Gastrocnemius medialis (tissue), 4 donors: ENCODE measurements around the gene COPG1. TPM values are rescaled to one million over a fixed set of nuclear protein-coding genes. Genes with fewer than 3 reads are reported as not detected.
A peak's percentile ranks its signal among the peaks of the same experiment; 100 is the strongest.

Experiments used
- ATAC-seq, 2 donors: fragments of 150-250 bp; one replicate each; pipeline ENCODE4 v1.9.1; 2016
- DNase-seq, 2 donors: peaks; one replicate each; pipeline ENCODE4 v3.0.0-alpha.2; 2019
- H3K27ac ChIP-seq, 4 donors: fragments of 200-600 bp; sonication (generic); 1 replicate in 1 of 4; 2 replicates in 3 of 4; pipeline ENCODE4 v1.5.1; 2016 to 2018; ENCODE audit warnings: mild to moderate bottlenecking in 2 of 4, moderate library complexity in 1 of 4
- H3K27me3 ChIP-seq, 3 donors: fragments of 200-600 bp; sonication (generic) in 2 of 3; 1 replicate in 1 of 3; 2 replicates in 2 of 3; pipeline versions ENCODE4 v1.5.1 to v1.6.0; 2016 to 2019; ENCODE audit warnings: mild to moderate bottlenecking in 1 of 3, moderate library complexity in 1 of 3
- H3K36me3 ChIP-seq, 2 donors: fragments of 200-600 bp; sonication (generic) in 1 of 2; one replicate each; pipeline ENCODE4 v1.5.1; 2017 to 2018
- H3K4me1 ChIP-seq, 2 donors: fragments of 200-600 bp; sonication (generic) in 1 of 2; one replicate each; pipeline ENCODE4 v1.5.1; 2016 to 2017; ENCODE audit warnings: mild to moderate bottlenecking in 2 of 2
- H3K4me3 ChIP-seq, 4 donors: fragments of 200-600 bp; sonication (generic) in 3 of 4; 1 replicate in 1 of 4; 2 replicates in 3 of 4; pipeline ENCODE4 v1.5.1; 2016 to 2019; ENCODE audit warnings: mild to moderate bottlenecking in 2 of 4
- H3K9me3 ChIP-seq, 3 donors: fragments of 200-600 bp; sonication (generic) in 2 of 3; 1 replicate in 1 of 3; 2 replicates in 2 of 3; pipeline ENCODE4 v1.5.1; 2016 to 2019
- CTCF ChIP-seq, 5 experiments: fragments of 450-650 bp in 3 of 5; fragments of 200-600 bp in 2 of 5; sonication (generic) in 2 of 5; IDR thresholded peaks in 4 of 5; conservative IDR thresholded peaks in 1 of 5; 1 replicate in 4 of 5; 2 replicates in 1 of 5; pipeline ENCODE4 v1.5.1; 2016 to 2019; ENCODE audit warnings: antibody characterized with exemption in 5 of 5, mild to moderate bottlenecking in 3 of 5, moderate library complexity in 3 of 5
- POLR2A ChIP-seq, 2 donors: fragments of 450-650 bp; IDR thresholded peaks; one replicate each; pipeline ENCODE4 v1.6.1; 2017; ENCODE audit warnings: antibody characterized with exemption in 2 of 2, mild to moderate bottlenecking in 2 of 2, moderate library complexity in 2 of 2
- in situ Hi-C, 4 donors: fragments of 200-750 bp; cut with MboI; loops; one replicate each; pipeline versions ENCODE4 v1.15.0 to v1.8.0; 2017; ENCODE audit warnings: low sequenced_read_pairs in 4 of 4
- intact Hi-C: fragments of 100-400 bp; cut with DNase I; formaldehyde crosslinking; loops from one replicate; pipeline ENCODE4 v1.15.1; 2023; ENCODE audit warnings: low total_unique reads
- total RNA-seq, 4 donors: library from RNA; depleted of rRNA; stranded (reverse); fragments of >200 nt; gene quantifications; one replicate each; pipeline versions ENCODE4 v1.1.0 to v1.2.3, GENCODE V29; 2016

The COPG1 gene
- total RNA-seq, 4 donors from 2014 or later: 59.7 to 101 (median 79.8) TPM

- Histone ChIP-seq H3K36me3 (no peaks in the 10 kb centered on the region), H3K27me3 (no peaks in the 10 kb centered on the region), H3K9me3 (no peaks in the 10 kb centered on the region), H3K27ac (peak overlapping the region; percentile 84 to 97 (median 94)), H3K4me3 (peak overlapping the region; percentile 1 to 14 (median 5)), H3K4me1 (peaks cover 48 to 52% of the 10 kb centered on the region in 2 donors)
- DNase-seq (peak; percentile 96 to 99), ATAC-seq (peak; percentile 82 to 87)
- intact Hi-C loops (loop anchor here (1.0 to 5.0 kb wide), 4 partner anchors 28 to 423 kb away; partner anchors contain the start of gene ISY1), in situ Hi-C loops (no loop called here)
- peak; percentile 35 to 56 for TF ChIP-seq POLR2A (IDR thresholded peaks at IDR 0.05)
- peak in 1 of 5 experiments; percentile 23 for TF ChIP-seq CTCF (IDR thresholded peaks at IDR 0.05 in 4 of 5, conservative IDR thresholded peaks at IDR 0.05 in 1 of 5)
Measured at GRCh38 chr3:129224984-129225393, 24.4 kb upstream of the COPG1 start.

GRCh38 chr3:129226374-129226773 is 23.0 kb upstream of the COPG1 start:
- peak overlapping the region; percentile 84 to 97 (median 94) for H3K27ac ChIP-seq

GRCh38 chr3:129228891-129229585 is 20.4 kb upstream of the COPG1 start:
- intact Hi-C loops: loop anchor here (5.0 kb wide), 1 partner anchor 427 kb away; no protein-coding TSS in a partner anchor
- no peak for DNase-seq
- Histone ChIP-seq H3K4me3 (no peak overlapping the region), H3K27ac (peak overlapping the region; percentile 84 to 97 (median 94)), H3K9me3 (no peaks in the 10 kb centered on the region), H3K27me3 (no peaks in the 10 kb centered on the region), H3K36me3 (no peaks in the 10 kb centered on the region), H3K4me1 (peaks cover 47 to 48% of the 10 kb centered on the region in 2 donors)
- in situ Hi-C loops: no loop called here
- TF ChIP-seq POLR2A (IDR thresholded peaks at IDR 0.05): no peak
- no peak for TF ChIP-seq CTCF (IDR thresholded peaks at IDR 0.05 in 4 of 5, conservative IDR thresholded peaks at IDR 0.05 in 1 of 5)
- no peak for ATAC-seq

More at GRCh38 chr3:129226374-129226773, 23.0 kb upstream of the COPG1 start:
- Histone ChIP-seq H3K9me3 (no peaks in the 10 kb centered on the region), H3K4me1 (peaks cover 48 to 52% of the 10 kb centered on the region in 2 donors), H3K36me3 (no peaks in the 10 kb centered on the region), H3K27me3 (no peaks in the 10 kb centered on the region), H3K4me3 (peak overlapping the region in 3 of 4 donors; percentile 17 to 36 (median 23))
- peak in 1 of 2 donors; percentile 44 for TF ChIP-seq POLR2A (IDR thresholded peaks at IDR 0.05)
- no peak for TF ChIP-seq CTCF (IDR thresholded peaks at IDR 0.05 in 4 of 5, conservative IDR thresholded peaks at IDR 0.05 in 1 of 5)
- DNase-seq (peak; percentile 98 to 99), ATAC-seq (peak; percentile 79 to 83)
- intact Hi-C loops (loop anchor here (2.0 to 5.0 kb wide), 2 partner anchors 18 to 424 kb away; no protein-coding TSS in a partner anchor), in situ Hi-C loops (no loop called here)

- Histone ChIP-seq H3K9me3 (no peaks in the 10 kb centered on the region), H3K27me3 (no peaks in the 10 kb centered on the region), H3K27ac (peak overlapping the region in 3 of 4 donors; percentile 18 to 53 (median 31)), H3K4me3 (no peak overlapping the region), H3K4me1 (peaks cover 34 to 37% of the 10 kb centered on the region in 2 donors), H3K36me3 (no peaks in the 10 kb centered on the region)
- DNase-seq (no peak), ATAC-seq (peak in 1 of 2 donors; percentile 19)
- in situ Hi-C loops: no loop called here
- intact Hi-C loops: no loop called here
- TF ChIP-seq POLR2A (IDR thresholded peaks at IDR 0.05) (peak in 1 of 2 donors; percentile 30), CTCF (IDR thresholded peaks at IDR 0.05 in 4 of 5, conservative IDR thresholded peaks at IDR 0.05 in 1 of 5) (no peak)
Measured at GRCh38 chr3:129230311-129231019, 18.9 kb upstream of the COPG1 start.
